ENCODE measurements around the gene ZNF684.

- TF ChIP-seq CTCF (conservative IDR thresholded peaks at IDR 0.05 in 1 of 2, IDR thresholded peaks at IDR 0.05 in 1 of 2; ENCODE audit: low read depth in 1 of 2, low read length in 2 of 2) (no peak), EZH2 (IDR thresholded peaks at IDR 0.05; ENCODE audit: low read length, missing control alignments) (no peak)
These were observed 33.5 kb downstream of the ZNF684 start for GRCh38 chr1:40564913-40565312.
